H1 (cell line): Measurements from ENCODE around the gene VIM. TPM values are rescaled to one million over a fixed set of nuclear protein-coding genes. Genes with fewer than 3 reads are reported as not detected.

Experiments used
- CTCF ChIA-PET: fragments of 300-600 bp; sonication (Branson Sonifier 250); formaldehyde crosslinking; loops from one replicate; lab custom pipeline; 2021; ENCODE audit not compliant: partially characterized antibody; lab: Charles Lee
- POLR2A ChIA-PET: fragments of 300-600 bp; sonication (Branson Sonifier 250); formaldehyde crosslinking; loops from one replicate; lab custom pipeline; 2021; ENCODE audit warnings: inconsistent platforms; ENCODE audit not compliant: partially characterized antibody; lab: Charles Lee
- DNase-seq, 2 experiments: peaks; one replicate each; pipeline versions ENCODE4 v3.0.0 to v3.0.0-alpha.2; 2010 to 2022; ENCODE audit warnings: low spot score in 2 of 2, low read depth in 1 of 2, mixed read lengths in 1 of 2
- FAIRE-seq: peaks from 2 replicates; lab custom pipeline; 2011; peaks lifted over from hg19 to GRCh38; lab: Jason Lieb, UNC
- H2AFZ ChIP-seq: 2 replicates; pipeline ENCODE4 v1.8.1; 2012; ENCODE audit warnings: low read length, inconsistent platforms
- H2AK5ac ChIP-seq: 2 replicates; pipeline ENCODE4 v1.6.1; 2013; ENCODE audit warnings: low read depth, low read length
- H2BK120ac ChIP-seq: replicated peaks from 2 replicates; pipeline ENCODE3; 2013; ENCODE audit warnings: low read depth, low read length, inconsistent platforms
- H2BK12ac ChIP-seq: 2 replicates; pipeline ENCODE4 v1.6.1; 2013; ENCODE audit warnings: low read depth, low read length
- H2BK15ac ChIP-seq: 2 replicates; pipeline ENCODE4 v1.6.1; 2013; ENCODE audit warnings: low read length
- H2BK20ac ChIP-seq: 2 replicates; pipeline ENCODE4 v1.6.1; 2013; ENCODE audit warnings: low read length
- H2BK5ac ChIP-seq: 2 replicates; pipeline ENCODE4 v1.6.1; 2013; ENCODE audit warnings: low read depth, low read length
- H3K14ac ChIP-seq: 2 replicates; pipeline ENCODE4 v1.6.1; 2013; ENCODE audit warnings: inconsistent platforms; ENCODE audit not compliant: insufficient read length
- H3K18ac ChIP-seq: 2 replicates; pipeline ENCODE4 v1.6.1; 2013; ENCODE audit warnings: low read length; ENCODE audit errors: extremely low read depth
- H3K23ac ChIP-seq: 2 replicates; pipeline ENCODE4 v1.6.1; 2013; ENCODE audit warnings: inconsistent platforms; ENCODE audit not compliant: insufficient read length
- H3K23me2 ChIP-seq: 2 replicates; pipeline ENCODE4 v1.6.1; 2013; ENCODE audit warnings: low read depth, low read length
- H3K27ac ChIP-seq: 2 replicates; pipeline ENCODE4 v1.6.1; 2011; ENCODE audit warnings: low read depth, low read length, inconsistent platforms
- H3K27me3 ChIP-seq, 4 experiments: replicated peaks in 1 of 4; 1 replicate in 1 of 4; 2 replicates in 3 of 4; pipeline versions ENCODE4 v1.6.1 to v1.8.1; 2011 to 2013; ENCODE audit warnings: low read length in 3 of 4, mild to moderate bottlenecking in 3 of 4, inconsistent platforms in 2 of 4, mixed read lengths in 2 of 4, moderate library complexity in 1 of 4; ENCODE audit not compliant: control insufficient read depth in 3 of 4, insufficient read depth in 3 of 4; ENCODE audit errors: extremely low read depth in 1 of 4
- H3K36me3 ChIP-seq, 4 experiments: 2 replicates each; pipeline versions ENCODE4 v1.6.1 to v1.8.1; 2011 to 2013; ENCODE audit warnings: mild to moderate bottlenecking in 4 of 4, low read length in 3 of 4, moderate library complexity in 2 of 4, control low read depth in 1 of 4, inconsistent platforms in 1 of 4; ENCODE audit not compliant: insufficient read depth in 4 of 4, control insufficient read depth in 2 of 4
- H3K4ac ChIP-seq: replicated peaks from 2 replicates; pipeline ENCODE3; 2013; ENCODE audit warnings: low read length, low read depth, mixed read lengths, inconsistent platforms; ENCODE audit not compliant: insufficient read length
- H3K4me1 ChIP-seq, 4 experiments: replicated peaks in 1 of 4; 1 replicate in 1 of 4; 2 replicates in 3 of 4; pipeline versions ENCODE4 v1.6.1 to v1.8.1; 2011 to 2013; ENCODE audit warnings: low read length in 3 of 4, inconsistent platforms in 2 of 4, mixed read lengths in 1 of 4; ENCODE audit not compliant: insufficient read depth in 4 of 4, control insufficient read depth in 3 of 4
- H3K4me2 ChIP-seq, 2 experiments: 2 replicates each; pipeline versions ENCODE4 v1.6.1 to v1.8.1; 2011 to 2013; ENCODE audit warnings: low read depth in 2 of 2, low read length in 2 of 2, control low read depth in 1 of 2, inconsistent platforms in 1 of 2, mild to moderate bottlenecking in 1 of 2; ENCODE audit not compliant: insufficient read depth in 1 of 2
- H3K4me3 ChIP-seq, 4 experiments: fragments of 200-600, 300-600 bp in 1 of 4; sonication (generic), shearing (Covaris generic), sonication (Bioruptor Twin) in 1 of 4; 2 replicates each; pipeline versions ENCODE4 v1.5.1 to v1.8.1; 2011 to 2016; ENCODE audit warnings: low read length in 4 of 4, low read depth in 3 of 4, control low read depth in 2 of 4, inconsistent platforms in 2 of 4, mild to moderate bottlenecking in 2 of 4, mixed read lengths in 1 of 4, moderate library complexity in 1 of 4; ENCODE audit not compliant: insufficient read depth in 2 of 4; ENCODE audit errors: extremely low read depth in 1 of 4
- H3K56ac ChIP-seq: replicated peaks from 2 replicates; pipeline ENCODE3; 2013; ENCODE audit warnings: low read depth, mild to moderate bottlenecking, mixed read lengths, low read length, inconsistent platforms; ENCODE audit not compliant: insufficient read length
- H3K79me1 ChIP-seq: 2 replicates; pipeline ENCODE4 v1.6.1; 2013; ENCODE audit warnings: low read depth, low read length, control low read depth
- H3K79me2 ChIP-seq, 2 experiments: 2 replicates each; pipeline versions ENCODE4 v1.6.1 to v1.8.1; 2012 to 2013; ENCODE audit warnings: low read length in 2 of 2, mild to moderate bottlenecking in 2 of 2, inconsistent platforms in 1 of 2; ENCODE audit not compliant: insufficient read depth in 2 of 2, control insufficient read depth in 1 of 2
- H3K9ac ChIP-seq, 4 experiments: replicated peaks in 1 of 4; 1 replicate in 1 of 4; 2 replicates in 3 of 4; pipeline versions ENCODE4 v1.6.1 to v1.8.1; 2011 to 2013; ENCODE audit warnings: low read depth in 3 of 4, low read length in 3 of 4, control low read depth in 2 of 4, mild to moderate bottlenecking in 2 of 4, moderate library complexity in 2 of 4, inconsistent platforms in 1 of 4; ENCODE audit errors: extremely low read depth in 1 of 4
- H3K9me3 ChIP-seq, 2 experiments: 2 replicates each; pipeline versions ENCODE4 v1.6.1 to v1.8.1; 2012 to 2013; ENCODE audit warnings: mild to moderate bottlenecking in 2 of 2, moderate library complexity in 2 of 2, control low read depth in 1 of 2, inconsistent platforms in 1 of 2, low read depth in 1 of 2, low read length in 1 of 2, mixed read lengths in 1 of 2; ENCODE audit not compliant: insufficient read depth in 2 of 2
- H4K20me1 ChIP-seq, 2 experiments: replicated peaks in 1 of 2; 2 replicates each; pipeline versions ENCODE3 to v1.8.1; 2011 to 2013; ENCODE audit warnings: inconsistent platforms in 2 of 2, low read length in 2 of 2, mild to moderate bottlenecking in 1 of 2; ENCODE audit not compliant: insufficient read depth in 2 of 2, control insufficient read depth in 1 of 2
- H4K5ac ChIP-seq: 2 replicates; pipeline ENCODE4 v1.6.1; 2013; ENCODE audit warnings: low read length, low read depth, mixed read lengths, inconsistent platforms; ENCODE audit not compliant: insufficient read length
- H4K8ac ChIP-seq: 2 replicates; pipeline ENCODE4 v1.8.0; 2013; ENCODE audit warnings: mild to moderate bottlenecking, moderate library complexity, low read length, inconsistent platforms; ENCODE audit not compliant: insufficient read depth; ENCODE audit errors: extremely low read depth
- H4K91ac ChIP-seq: replicated peaks from 2 replicates; pipeline ENCODE3; 2013; ENCODE audit warnings: low read length, mixed read lengths, inconsistent platforms; ENCODE audit not compliant: insufficient read length
- BRCA1 ChIP-seq: IDR thresholded peaks from 2 replicates; pipeline ENCODE4 v1.6.1; 2012; ENCODE audit warnings: low read depth, low read length, improper control_type of control experiment
- CBX8 ChIP-seq: fragments of 300-800, 300-1000 bp; sonication (generic); IDR thresholded peaks from 2 replicates; pipeline ENCODE4 v1.7.1; 2016; ENCODE audit warnings: low read depth, low read length, borderline replicate concordance
- CEBPB ChIP-seq: IDR thresholded peaks from 2 replicates; pipeline ENCODE4 v1.6.1; 2012; ENCODE audit warnings: low read depth, low read length
- CHD2 ChIP-seq: IDR thresholded peaks from 2 replicates; pipeline ENCODE4 v1.6.1; 2012; ENCODE audit warnings: low read length, improper control_type of control experiment
- E2F6 ChIP-seq: IDR thresholded peaks from 2 replicates; pipeline ENCODE4 v1.6.1; 2012; ENCODE audit warnings: inconsistent platforms
- EP300 ChIP-seq, 2 experiments: IDR thresholded peaks; 1 replicate in 1 of 2; 2 replicates in 1 of 2; pipeline ENCODE4 v1.6.1; 2011 to 2012; ENCODE audit warnings: low read depth in 2 of 2, low read length in 2 of 2, mild to moderate bottlenecking in 2 of 2, borderline replicate concordance in 1 of 2, inconsistent platforms in 1 of 2, moderate library complexity in 1 of 2
- EZH2 ChIP-seq: fragments of 200-600 bp; sonication (generic); IDR thresholded peaks from 2 replicates; pipeline ENCODE4 v1.7.1; 2012; ENCODE audit warnings: low read depth, mild to moderate bottlenecking, moderate library complexity, low read length, inconsistent platforms; ENCODE audit not compliant: severe bottlenecking
- JUN ChIP-seq: IDR thresholded peaks from 2 replicates; pipeline ENCODE4 v1.6.1; 2011; ENCODE audit warnings: low read depth, mild to moderate bottlenecking, improper control_type of control experiment, low read length
- MAFK ChIP-seq: IDR thresholded peaks from 2 replicates; pipeline ENCODE4 v1.6.1; 2012; ENCODE audit warnings: low read depth, mild to moderate bottlenecking, improper control_type of control experiment, low read length
- POU5F1 ChIP-seq: IDR thresholded peaks from 2 replicates; pipeline ENCODE4 v1.6.1; 2011; ENCODE audit warnings: low read depth, mild to moderate bottlenecking, low read length, moderate library complexity
- RAD21 ChIP-seq, 2 experiments: IDR thresholded peaks in 1 of 2; conservative IDR thresholded peaks in 1 of 2; 2 replicates each; pipeline ENCODE4 v1.6.1; 2011; ENCODE audit warnings: low read depth in 2 of 2, low read length in 2 of 2, improper control_type of control experiment in 1 of 2, inconsistent platforms in 1 of 2, mild to moderate bottlenecking in 1 of 2, moderate library complexity in 1 of 2
- RXRA ChIP-seq: IDR thresholded peaks from 2 replicates; pipeline ENCODE4 v1.6.1; 2011; ENCODE audit warnings: low read depth, mild to moderate bottlenecking, low read length, moderate library complexity; ENCODE audit not compliant: insufficient read depth
- SP2 ChIP-seq: IDR thresholded peaks from 2 replicates; pipeline ENCODE4 v1.6.1; 2012; ENCODE audit warnings: mild to moderate bottlenecking, low read length, inconsistent platforms
- TCF12 ChIP-seq: IDR thresholded peaks from 2 replicates; pipeline ENCODE4 v1.6.1; 2011; ENCODE audit warnings: low read depth, mild to moderate bottlenecking, low read length
- WGBS, 2 experiments: shearing (Covaris generic) in 1 of 2; methylation state at CpG; one replicate each; pipeline versions ENCODE4 v1.1.6 to v1.1.7; 2013 to 2015; ENCODE audit warnings: low lambda C conversion rate in 2 of 2, mixed read lengths in 2 of 2, inconsistent platforms in 1 of 2, low coverage in 1 of 2, missing lambda C conversion rate in 1 of 2; ENCODE audit not compliant: insufficient replicate concordance in 2 of 2, insufficient coverage in 1 of 2, insufficient read length in 1 of 2; ENCODE audit errors: extremely low coverage in 1 of 2, missing lambda C conversion rate in 1 of 2; 5-methylcytosine and 5-hydroxymethylcytosine counted together
- polyA plus RNA-seq, 7 experiments: library from polyadenylated mRNA; depleted of rRNA in 3 of 7; stranded (reverse) in 5 of 7; unstranded in 2 of 7; fragments of >200 nt in 5 of 7; fragments of 200-250 nt in 2 of 7; gene quantifications; 1 replicate in 5 of 7; 2 replicates in 1 of 7; 4 replicates in 1 of 7; pipeline versions ENCODE4 v1.2.1 to v1.2.3, GENCODE V29; 2011 to 2013; ENCODE audit warnings: missing spikeins in 2 of 7, mixed read lengths in 2 of 7
- total RNA-seq: library from RNA; stranded (reverse); fragmentation: NEBNext Ultra II Directional; extraction: Animal tissue kit (Norgen Biotek cat#: 25700); gene quantifications from 2 replicates; pipeline ENCODE4 v1.2.1, GENCODE V29; 2021

The VIM gene
- total and polyA plus RNA-seq, 2 of the 8 experiments (the other 6 are each of a cell fraction or from before 2014, with no cell fraction given): 347 to 372 TPM

GRCh38 chr10:17183110-17183509 is 44.9 kb upstream of the VIM start:
- Histone ChIP-seq H3K36me3 (no peaks in the 10 kb centered on the region), H2BK5ac (no peak overlapping the region), H3K79me1 (no peaks in the 10 kb centered on the region; the same call in 1 of the 2 replicates), H3K9me3 (no peaks in the 10 kb centered on the region), H3K23ac (no peak overlapping the region), H3K4me1 (peaks cover 0 to 3% (median 0%) of the 10 kb centered on the region in 4 experiments; a peak in 3 of 7 replicates), H2BK12ac (no peak overlapping the region), H3K56ac (no peak overlapping the region), H3K4me3 (no peak overlapping the region), H3K27me3 (no peaks in the 10 kb centered on the region), H4K91ac (no peak overlapping the region), H3K27ac (no peak overlapping the region), H3K4ac (no peak overlapping the region), H4K5ac (no peak overlapping the region), H3K4me2 (no peak overlapping the region), H4K8ac (no peak overlapping the region), H2BK120ac (no peak overlapping the region), H4K20me1 (no peaks in the 10 kb centered on the region), H3K79me2 (peaks cover 0 to 23% of the 10 kb centered on the region in 2 experiments; a peak in 3 of 4 replicates), H3K23me2 (no peaks in the 10 kb centered on the region), H2BK20ac (no peak overlapping the region), H2BK15ac (no peak overlapping the region), H3K9ac (no peak overlapping the region), H2AFZ (no peak overlapping the region), H3K14ac (no peak overlapping the region), H3K18ac (no peak overlapping the region), H2AK5ac (no peak overlapping the region)
- no peak for DNase-seq
- ChIA-PET POLR2A (interaction anchor here (1.2 to 1.8 kb wide), 2 partner anchors 9 to 18 kb away, joined by 4 read pairs; partner anchors contain the start of gene TRDMT1), CTCF (interaction anchor here (1.8 to 1.9 kb wide), 2 partner anchors 12 to 15 kb away, joined by 4 read pairs; no protein-coding TSS in a partner anchor)
- WGBS, 2 experiments: 93% methylated on average over 2 of the region's 2 CpGs; no CpG with 5 or more reads in 1 of the 2 experiments
- FAIRE-seq: no peak
- TF ChIP-seq RAD21 (IDR thresholded peaks at IDR 0.05 in 1 of 2, conservative IDR thresholded peaks at IDR 0.05 in 1 of 2; ENCODE audit: low read depth in 2 of 2, low read length in 2 of 2) (no peak), TCF12 (no peak), RXRA (no peak), CHD2 (no peak), SP2 (no peak), EZH2 (no peak), E2F6 (no peak), CEBPB (no peak), CBX8 (no peak), JUN (no peak), MAFK (no peak), EP300 (IDR thresholded peaks at IDR 0.05; ENCODE audit: borderline replicate concordance in 1 of 2, low read depth in 2 of 2, low read length in 2 of 2) (no peak), BRCA1 (no peak), POU5F1 (no peak)
